Skeletal muscle tissue (tissue), 4 donors: ENCODE results near the gene CEP41. TPM values are rescaled to one million over a fixed set of nuclear protein-coding genes. Genes with fewer than 3 reads are reported as not detected.

Experiments used
- H3K27ac ChIP-seq: one replicate; pipeline ENCODE4 v1.7.0; 2013; ENCODE audit warnings: mild to moderate bottlenecking, low read depth, low read length, inconsistent platforms
- H3K27me3 ChIP-seq, 3 donors: one replicate each; pipeline ENCODE4 v1.7.0; 2013; ENCODE audit warnings: low read length in 3 of 3; ENCODE audit not compliant: control insufficient read depth in 3 of 3, insufficient read depth in 3 of 3
- H3K36me3 ChIP-seq, 3 donors: one replicate each; pipeline ENCODE4 v1.7.0; 2013; ENCODE audit warnings: low read length in 3 of 3; ENCODE audit not compliant: control insufficient read depth in 3 of 3, insufficient read depth in 3 of 3
- H3K4me1 ChIP-seq, 3 donors: one replicate each; pipeline ENCODE4 v1.7.0; 2013; ENCODE audit warnings: low read length in 3 of 3, mild to moderate bottlenecking in 3 of 3; ENCODE audit not compliant: control insufficient read depth in 3 of 3, insufficient read depth in 3 of 3
- H3K4me3 ChIP-seq, 3 donors: one replicate each; pipeline ENCODE4 v1.7.0; 2013; ENCODE audit warnings: low read length in 3 of 3
- H3K9ac ChIP-seq, 3 donors: one replicate each; pipeline ENCODE4 v1.7.0; 2013; ENCODE audit warnings: low read length in 3 of 3, mild to moderate bottlenecking in 3 of 3, moderate library complexity in 2 of 3, low read depth in 1 of 3
- H3K9me3 ChIP-seq, 3 donors: one replicate each; pipeline ENCODE4 v1.7.0; 2013; ENCODE audit warnings: low read length in 3 of 3; ENCODE audit not compliant: control insufficient read depth in 3 of 3
- total RNA-seq: library from RNA; depleted of rRNA; stranded (reverse); fragments of >200 nt; gene quantifications from one replicate; pipeline ENCODE4 v1.2.3, GENCODE V29; 2014
- donor health status: Osteomylitis.

Gene CEP41
- total RNA-seq, 1 donor from 2014 or later, result 7.8 TPM

DNA sequence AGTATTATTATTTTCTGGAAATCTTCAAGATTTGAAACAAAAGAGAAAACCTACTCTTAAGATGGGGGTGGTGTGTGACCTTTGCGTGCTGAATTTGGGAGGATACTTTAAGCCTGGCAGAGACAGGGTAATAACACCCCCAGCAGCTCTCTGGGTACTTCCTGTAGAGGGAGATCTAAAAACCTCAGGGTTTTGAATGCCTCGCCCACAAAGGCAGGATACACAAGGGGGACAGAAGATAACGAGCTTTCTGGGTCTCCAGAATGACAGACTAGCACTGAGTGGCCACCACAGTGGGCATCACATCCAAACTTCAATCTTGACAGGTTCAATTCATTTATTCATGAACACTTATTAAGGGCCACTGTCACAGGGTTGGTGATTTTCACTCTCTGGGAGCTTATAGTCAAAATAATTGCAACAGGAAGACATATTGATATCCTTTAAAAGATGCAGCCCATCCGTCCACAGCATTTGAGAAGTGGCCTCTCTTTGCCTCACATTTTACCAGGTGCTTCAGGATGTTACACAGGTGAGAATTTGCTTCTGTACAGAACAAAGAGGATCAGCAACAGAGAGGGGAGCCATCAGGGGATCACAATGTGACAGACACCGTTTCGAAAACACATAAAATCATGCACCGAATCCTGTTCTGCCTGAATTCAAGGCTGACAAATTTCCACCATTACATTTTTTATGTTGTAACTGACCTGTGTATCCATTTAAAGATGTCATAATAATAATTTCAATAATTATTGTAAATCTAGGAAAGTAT is 46.2 kb downstream of the CEP41 start:
- Histone ChIP-seq H3K27me3 (no peaks in the 10 kb centered on the region), H3K9ac (no peak overlapping the region), H3K9me3 (no peaks in the 10 kb centered on the region), H3K27ac (no peak overlapping the region), H3K36me3 (no peaks in the 10 kb centered on the region), H3K4me1 (peaks cover 0 to 7% (median 0%) of the 10 kb centered on the region in 3 donors), H3K4me3 (no peak overlapping the region)

GRCh38 chr7:130393841-130394411 is 46.9 kb downstream of the CEP41 start:
- Histone ChIP-seq H3K9ac (no peak overlapping the region), H3K4me3 (no peak overlapping the region), H3K27me3 (no peaks in the 10 kb centered on the region), H3K27ac (no peak overlapping the region), H3K36me3 (no peaks in the 10 kb centered on the region), H3K9me3 (no peaks in the 10 kb centered on the region), H3K4me1 (peaks cover 0 to 7% (median 0%) of the 10 kb centered on the region in 3 donors)

DNA sequence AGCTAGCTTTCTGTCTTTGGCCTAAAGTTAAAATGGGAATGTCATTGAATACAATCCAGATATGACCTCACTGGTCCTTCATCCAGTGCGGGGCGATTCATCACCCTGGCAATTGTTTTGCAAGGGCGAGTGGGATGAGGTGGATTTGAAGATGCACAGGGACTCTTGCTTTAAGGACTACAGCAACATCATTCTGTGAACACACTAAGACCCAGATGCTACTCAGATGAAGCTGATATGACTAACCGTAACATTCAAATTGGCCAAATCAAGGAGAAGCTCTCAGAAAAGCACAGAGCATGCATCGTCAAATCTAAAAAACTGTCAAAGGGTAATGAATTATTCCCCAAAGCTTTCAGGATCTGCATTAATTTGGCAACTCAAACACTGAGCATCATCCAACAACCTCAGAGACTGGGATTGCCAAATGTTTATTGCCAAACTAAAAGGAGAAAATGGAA is 47.7 kb downstream of the CEP41 start:
- H3K4me1 ChIP-seq, result peaks cover 0 to 7% (median 0%) of the 10 kb centered on the region in 3 donors
- no peaks in the 10 kb centered on the region for H3K9me3 ChIP-seq
- H3K36me3 ChIP-seq, result no peaks in the 10 kb centered on the region
- H3K27me3 ChIP-seq, result no peaks in the 10 kb centered on the region
- no peak overlapping the region for H3K9ac ChIP-seq
- H3K27ac ChIP-seq, result no peak overlapping the region
- no peak overlapping the region for H3K4me3 ChIP-seq

GRCh38 chr7:130390486-130390885 is 50.3 kb downstream of the CEP41 start:
- peaks cover 0 to 7% (median 4%) of the 10 kb centered on the region in 3 donors for H3K4me1 ChIP-seq
- no peak overlapping the region for H3K4me3 ChIP-seq
- no peaks in the 10 kb centered on the region for H3K27me3 ChIP-seq
- no peak overlapping the region for H3K27ac ChIP-seq
- H3K9me3 ChIP-seq, result no peaks in the 10 kb centered on the region
- no peaks in the 10 kb centered on the region for H3K36me3 ChIP-seq
- no peak overlapping the region for H3K9ac ChIP-seq

- H3K27me3 ChIP-seq, result no peaks in the 10 kb centered on the region
These were observed 52.1 kb downstream of the CEP41 start for GRCh38 chr7:130388671-130389070.

DNA sequence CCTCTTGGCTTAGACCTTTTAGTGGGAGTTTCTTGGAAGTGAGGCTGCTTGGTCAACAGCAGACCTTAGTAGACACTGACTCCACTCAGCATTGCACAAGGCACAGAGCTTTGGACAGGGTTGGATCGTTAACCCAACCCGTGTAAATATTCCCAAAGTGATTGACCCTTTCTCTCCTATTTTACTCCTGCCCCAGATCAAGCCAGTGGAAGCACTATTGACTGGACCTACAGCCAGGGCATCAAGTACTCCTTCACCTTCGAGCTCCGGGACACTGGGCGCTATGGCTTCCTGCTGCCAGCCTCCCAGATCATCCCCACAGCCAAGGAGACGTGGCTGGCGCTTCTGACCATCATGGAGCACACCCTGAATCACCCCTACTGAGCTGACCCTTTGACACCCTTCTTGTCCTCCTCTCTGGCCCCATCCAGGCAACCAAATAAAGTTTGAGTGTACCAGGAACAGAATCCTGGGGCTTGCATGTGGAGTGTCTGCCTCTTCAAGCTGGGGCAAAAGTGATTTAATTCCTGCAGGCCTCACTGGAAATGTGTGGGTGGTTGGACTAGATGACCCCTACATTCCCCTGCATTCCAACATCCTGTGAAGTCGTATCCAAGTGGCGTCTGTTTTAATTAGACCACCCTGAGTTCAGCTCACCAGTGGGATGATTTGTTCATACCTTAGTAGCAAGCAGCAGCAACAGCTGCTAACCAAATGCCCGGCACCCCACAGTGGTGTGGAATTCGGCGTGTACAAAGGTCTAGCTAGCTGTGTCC is 53.0 kb downstream of the CEP41 start:
- Histone ChIP-seq H3K36me3 (no peaks in the 10 kb centered on the region), H3K4me1 (peaks cover 0 to 10% (median 0%) of the 10 kb centered on the region in 3 donors), H3K27ac (no peak overlapping the region), H3K9ac (no peak overlapping the region), H3K9me3 (no peaks in the 10 kb centered on the region), H3K4me3 (no peak overlapping the region), H3K27me3 (no peaks in the 10 kb centered on the region)

More at GRCh38 chr7:130388671-130389070, 52.1 kb downstream of the CEP41 start:
- no peaks in the 10 kb centered on the region for H3K9me3 ChIP-seq
- H3K27ac ChIP-seq, result no peak overlapping the region
- no peak overlapping the region for H3K4me3 ChIP-seq
- H3K9ac ChIP-seq, result no peak overlapping the region
- H3K36me3 ChIP-seq, result no peaks in the 10 kb centered on the region
- H3K4me1 ChIP-seq, result peaks cover 0 to 10% (median 3%) of the 10 kb centered on the region in 3 donors

GRCh38 chr7:130387306-130387627 is 53.5 kb downstream of the CEP41 start:
- peaks cover 0 to 10% (median 0%) of the 10 kb centered on the region in 3 donors for H3K4me1 ChIP-seq
- no peaks in the 10 kb centered on the region for H3K27me3 ChIP-seq
- no peak overlapping the region for H3K4me3 ChIP-seq
- H3K27ac ChIP-seq, result no peak overlapping the region
- no peak overlapping the region for H3K9ac ChIP-seq
- no peaks in the 10 kb centered on the region for H3K36me3 ChIP-seq
- no peaks in the 10 kb centered on the region for H3K9me3 ChIP-seq

DNA sequence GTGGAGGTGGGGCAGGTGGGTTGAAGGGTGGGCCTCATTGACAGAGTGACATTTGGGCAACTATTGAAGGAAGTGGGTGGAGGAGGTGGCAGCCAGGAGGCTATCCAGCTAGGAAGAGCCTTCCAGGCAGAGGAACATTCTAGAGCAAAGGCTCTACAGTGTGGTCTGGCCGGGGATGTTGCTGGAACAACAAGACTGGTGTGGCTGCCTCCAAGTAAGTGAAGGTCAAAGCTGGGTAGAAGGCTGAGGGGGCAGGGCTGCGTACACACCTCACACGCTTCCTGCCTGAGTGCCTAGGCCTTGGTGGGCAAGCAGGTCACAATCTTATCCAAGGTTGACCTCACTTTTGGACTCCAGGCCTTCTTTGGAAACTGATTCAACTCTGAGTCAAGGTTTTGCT is 53.9 kb downstream of the CEP41 start:
- H3K9ac ChIP-seq, result no peak overlapping the region
- no peaks in the 10 kb centered on the region for H3K9me3 ChIP-seq
- H3K36me3 ChIP-seq, result no peaks in the 10 kb centered on the region
- H3K27ac ChIP-seq, result no peak overlapping the region
- H3K4me1 ChIP-seq, result peaks cover 0 to 10% (median 0%) of the 10 kb centered on the region in 3 donors
- H3K27me3 ChIP-seq, result no peaks in the 10 kb centered on the region
- H3K4me3 ChIP-seq, result no peak overlapping the region

DNA sequence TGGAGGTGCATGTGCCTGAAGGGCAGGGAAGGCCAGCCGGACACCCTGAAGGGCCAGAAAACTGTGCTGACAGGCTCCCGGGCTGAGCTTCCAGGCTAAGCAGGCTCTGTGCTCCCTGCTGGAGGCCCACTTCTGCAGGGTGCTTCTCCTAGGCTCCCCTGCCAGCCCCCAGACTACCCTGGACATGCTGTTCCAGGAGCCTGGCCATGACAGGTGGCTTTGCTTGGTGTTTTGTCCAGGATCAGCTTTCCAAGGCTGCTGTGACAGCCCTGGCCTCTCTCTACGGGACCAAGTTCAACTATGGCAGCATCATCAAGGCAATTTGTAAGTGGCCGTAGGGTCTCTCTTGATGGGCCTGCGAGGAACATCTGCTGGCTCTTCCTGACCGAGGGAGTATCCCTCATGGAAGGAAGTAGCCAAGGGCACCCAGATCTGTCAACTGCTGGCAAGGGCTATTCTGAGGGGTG is 55.2 kb downstream of the CEP41 start:
- Histone ChIP-seq H3K9ac (no peak overlapping the region), H3K4me1 (peaks cover 3 to 10% (median 4%) of the 10 kb centered on the region in 3 donors), H3K27me3 (no peaks in the 10 kb centered on the region), H3K36me3 (no peaks in the 10 kb centered on the region), H3K27ac (no peak overlapping the region), H3K4me3 (peak overlapping the region in 1 of 3 donors; percentile 13), H3K9me3 (no peaks in the 10 kb centered on the region)
